Activated CD4-positive, alpha-beta memory T cell treated with anti-CD3 and anti-CD28 coated beads for 36 hours (primary cell): Measurements from ENCODE around the gene ZNF513. TPM values are rescaled to one million over a fixed set of nuclear protein-coding genes. Genes with fewer than 3 reads are reported as not detected.
"Not testable (repeated sequence)": the region's sequence is repeated elsewhere in the genome, so short reads cannot be mapped to it uniquely, and the experiment has no call there.

ENCODE experiments used
- CTCF ChIA-PET: fragments of 350-600 bp; sonication (Branson Sonifier 250); formaldehyde crosslinking; loops from one replicate; lab custom pipeline; 2021; ENCODE audit warnings: antibody characterized with exemption, inconsistent platforms; lab: Charles Lee
- POLR2A ChIA-PET: fragments of 350-600 bp; sonication (Branson Sonifier 250); formaldehyde crosslinking; loops from one replicate; lab custom pipeline; 2021; ENCODE audit warnings: antibody characterized with exemption; lab: Charles Lee
- DNase-seq: peaks from one replicate; pipeline ENCODE4 v3.0.0-alpha.2; 2020
- H3K27ac Mint-ChIP-seq: one replicate; pipeline ENCODE4 v1.8.0; 2021; ENCODE audit warnings: mixed read lengths
- H3K27me3 Mint-ChIP-seq: one replicate; pipeline ENCODE4 v1.8.0; 2021; ENCODE audit warnings: mixed read lengths
- H3K36me3 Mint-ChIP-seq: one replicate; pipeline ENCODE4 v1.8.0; 2021; ENCODE audit warnings: mixed read lengths
- H3K4me1 Mint-ChIP-seq: one replicate; pipeline ENCODE4 v1.8.0; 2021; ENCODE audit warnings: low read depth, mixed read lengths
- H3K4me3 Mint-ChIP-seq: one replicate; pipeline ENCODE4 v1.8.0; 2021; ENCODE audit warnings: mild to moderate bottlenecking, mixed read lengths
- H3K9me3 Mint-ChIP-seq: one replicate; pipeline ENCODE4 v1.8.0; 2021; ENCODE audit warnings: mixed read lengths
- intact Hi-C: fragments of 100-400 bp; cut with micrococcal nuclease; formaldehyde crosslinking; loops from one replicate; pipeline ENCODE4 v1.15.1; 2023
- total RNA-seq, 2 experiments: library from RNA; stranded (reverse); gene quantifications; one replicate each; pipeline ENCODE4 v1.2.3, GENCODE V29; 2021

The ZNF513 gene
- 1 to 10 TPM; 8.6 to 9.7 TPM for total RNA-seq

DNA sequence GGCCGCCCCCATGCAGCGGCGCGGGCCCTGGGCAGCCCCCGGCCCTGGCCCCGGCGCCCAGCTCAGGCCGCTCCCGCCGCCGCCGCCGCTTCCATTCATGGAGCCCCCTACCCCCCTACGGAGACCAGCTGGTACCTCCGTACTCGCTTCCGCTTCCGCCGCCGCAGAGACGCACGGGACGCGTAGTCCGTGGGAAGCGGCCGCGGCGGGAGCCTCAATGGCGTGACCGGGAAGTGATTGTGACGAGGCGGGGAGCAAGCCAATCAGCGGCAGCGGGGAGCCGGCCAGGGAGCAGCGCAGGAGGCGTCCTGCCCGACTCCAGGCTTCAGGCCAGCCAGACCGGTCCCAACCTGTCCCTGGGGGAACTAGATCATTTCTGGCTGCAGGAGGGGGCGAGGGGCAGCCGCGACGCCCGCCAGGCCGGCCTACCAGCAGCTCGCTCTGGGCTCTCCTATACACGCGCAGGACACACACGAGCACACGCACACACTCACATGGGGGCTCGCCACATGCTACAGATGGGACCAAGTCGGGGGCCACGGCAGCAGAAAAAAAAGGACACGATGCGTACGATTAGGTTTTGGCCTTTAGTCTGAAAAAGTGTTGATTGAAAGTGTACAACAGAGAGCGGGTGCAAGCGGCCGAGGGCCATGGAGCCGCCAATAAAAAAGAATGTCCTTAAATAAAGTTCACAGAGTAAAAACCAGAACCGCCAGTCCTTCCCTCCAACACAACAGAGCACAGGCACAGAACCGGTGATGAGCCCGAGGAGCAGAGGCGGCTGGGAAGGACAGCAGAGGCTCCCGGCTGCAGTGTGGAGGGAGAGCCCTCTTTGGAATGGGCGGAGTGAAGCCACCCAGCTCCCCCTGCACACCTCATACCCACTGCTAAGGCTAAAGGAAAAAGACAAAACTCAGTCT is at the start of gene ZNF513:
Gene ZNF513, minus strand, starts transcription at position 109 of the 920 bp plus-strand sequence. CDS start 208 bp downstream, outside the sequence.
- H3K9me3 Mint-ChIP-seq = no peaks in the 10 kb centered on the region
- POLR2A ChIA-PET = interaction anchor here (0.9 to 5.0 kb wide), 6 partner anchors 10 to 57 kb away, joined by 3 to 54 read pairs (median 5); partner anchors contain the start of genes EIF2B4, GTF3C2, NRBP1 and PPM1G

GRCh38 chr2:27428978-27429541 is 48.5 kb upstream of the ZNF513 start:
- Mint-ChIP-seq H3K27ac (peak overlapping the region; percentile 98), H3K4me3 (peak overlapping the region; percentile 99), H3K36me3 (peaks cover 18% of the 10 kb centered on the region), H3K27me3 (no peaks in the 10 kb centered on the region), H3K4me1 (peaks cover 35% of the 10 kb centered on the region), H3K9me3 (no peaks in the 10 kb centered on the region)
- CTCF ChIA-PET = interaction anchor here (1.1 to 6.4 kb wide), 7 partner anchors 9 to 254 kb away, joined by 3 to 53 read pairs (median 10); partner anchors contain the start of genes EIF2B4, PPM1G, SNX17 and ZNF513
- POLR2A ChIA-PET = interaction anchor here (0.7 to 5.5 kb wide), 10 partner anchors 17 to 200 kb away, joined by 3 to 63 read pairs (median 4); partner anchors contain the start of genes CCDC121, GPN1, GTF3C2 and PPM1G
- DNase-seq = peak; percentile 85
- intact Hi-C loops = loop anchor here (1.0 to 2.0 kb wide), 6 partner anchors 20 to 254 kb away; partner anchors contain the start of genes CCDC121, GPN1, IFT172 and PPM1G

More for the DNA sequence above, at the start of gene ZNF513:
- Mint-ChIP-seq H3K27me3 (no peaks in the 10 kb centered on the region), H3K4me3 (peak within 1 kb of the TSS; percentile 90), H3K4me1 (peaks cover 22% of the 10 kb centered on the region), H3K36me3 (peaks cover 62% of the 10 kb centered on the region), H3K27ac (peak within 1 kb of the TSS; percentile 80)
- intact Hi-C loops = loop anchor here (1.0 to 2.0 kb wide), 4 partner anchors 11 to 50 kb away; partner anchors contain the start of genes EIF2B4, GTF3C2, PPM1G and SNX17
- peak; percentile 94 for DNase-seq
- CTCF ChIA-PET = interaction anchor here (1.0 to 2.5 kb wide), 6 partner anchors 10 to 302 kb away, joined by 3 to 15 read pairs (median 4); partner anchors contain the start of genes PPM1G and SNX17

DNA sequence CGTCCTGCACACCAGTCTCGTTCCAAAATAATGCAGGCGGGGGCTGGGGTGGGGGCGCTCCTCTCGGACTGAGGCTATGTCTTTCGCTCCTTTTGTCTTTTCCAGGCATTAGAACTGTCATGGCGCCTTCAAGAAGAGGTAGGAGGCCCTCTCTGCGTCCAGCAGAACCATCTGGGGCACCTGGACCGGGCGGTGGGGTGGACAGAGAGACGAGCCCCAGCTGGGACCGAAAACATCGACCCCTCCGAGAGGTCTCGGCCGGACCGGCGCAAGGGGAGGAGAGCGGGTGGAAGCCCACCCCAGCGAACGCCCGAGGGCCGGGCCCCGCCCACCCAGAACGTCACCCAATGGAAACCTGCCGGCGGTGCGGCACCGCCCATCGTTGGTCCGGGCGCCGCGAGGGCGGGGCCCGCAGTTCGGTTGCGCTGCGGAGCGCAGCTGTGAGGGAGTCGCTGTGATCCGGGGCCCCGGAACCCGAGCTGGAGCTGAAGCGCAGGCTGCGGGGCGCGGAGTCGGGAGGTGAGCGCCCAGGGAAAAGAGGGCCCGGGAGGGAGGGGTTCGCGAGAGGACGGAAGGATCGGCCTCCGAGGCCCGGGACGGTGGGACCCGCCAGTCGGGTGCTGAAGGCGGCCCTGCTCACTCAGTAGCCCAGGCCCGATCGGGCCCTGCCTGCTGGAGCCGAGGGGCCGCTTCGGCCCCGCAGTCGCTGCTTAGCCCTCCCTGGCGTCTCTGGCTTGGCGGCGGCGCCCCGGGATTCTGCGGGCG is 47.9 kb upstream of the ZNF513 start, which contains the start of gene NRBP1:
Gene NRBP1, plus strand, starts transcription at position 419 of the 765 bp plus-strand sequence. CDS start 4,643 bp downstream, outside the sequence.
- intact Hi-C loops = loop anchor here (1.0 to 2.0 kb wide), 6 partner anchors 19 to 255 kb away; partner anchors contain the start of genes CCDC121, GPN1, IFT172 and PPM1G
- Mint-ChIP-seq H3K9me3 (no peaks in the 10 kb centered on the region), H3K4me3 (peak within 1 kb of the TSS; percentile 99), H3K36me3 (peaks cover 12% of the 10 kb centered on the region), H3K27me3 (no peaks in the 10 kb centered on the region), H3K27ac (peak within 1 kb of the TSS; percentile 98), H3K4me1 (peaks cover 35% of the 10 kb centered on the region)
- peak; percentile 94 for DNase-seq
- ChIA-PET POLR2A (interaction anchor here (0.6 to 5.5 kb wide), 10 partner anchors 11 to 254 kb away, joined by 3 to 63 read pairs (median 4); partner anchors contain the start of genes GTF3C2, PPM1G and ZNF513), CTCF (interaction anchor here (1.0 to 6.4 kb wide), 7 partner anchors 8 to 254 kb away, joined by 3 to 53 read pairs (median 10); partner anchors contain the start of genes EIF2B4, PPM1G and SNX17)

- Mint-ChIP-seq H3K27me3 (no peaks in the 10 kb centered on the region), H3K4me1 (peaks cover 30% of the 10 kb centered on the region), H3K9me3 (no peaks in the 10 kb centered on the region), H3K4me3 (peak overlapping the region; percentile 97), H3K36me3 (peaks cover 8% of the 10 kb centered on the region), H3K27ac (peak overlapping the region; percentile 97)
- ChIA-PET POLR2A (interaction anchor here (0.6 to 5.5 kb wide), 5 partner anchors 11 to 255 kb away, joined by 3 to 63 read pairs (median 6); partner anchors contain the start of genes GTF3C2, PPM1G and ZNF513), CTCF (interaction anchor here (1.0 to 6.4 kb wide), 4 partner anchors 19 to 255 kb away, joined by 3 to 53 read pairs (median 32); partner anchors contain the start of genes EIF2B4, PPM1G and SNX17)
- intact Hi-C loops = loop anchor here (1.0 to 2.0 kb wide), 6 partner anchors 19 to 255 kb away; partner anchors contain the start of genes CCDC121, GPN1, IFT172 and PPM1G
- no peak for DNase-seq
Observed at GRCh38 chr2:27427863-27428212, 47.3 kb upstream of the ZNF513 start.

DNA sequence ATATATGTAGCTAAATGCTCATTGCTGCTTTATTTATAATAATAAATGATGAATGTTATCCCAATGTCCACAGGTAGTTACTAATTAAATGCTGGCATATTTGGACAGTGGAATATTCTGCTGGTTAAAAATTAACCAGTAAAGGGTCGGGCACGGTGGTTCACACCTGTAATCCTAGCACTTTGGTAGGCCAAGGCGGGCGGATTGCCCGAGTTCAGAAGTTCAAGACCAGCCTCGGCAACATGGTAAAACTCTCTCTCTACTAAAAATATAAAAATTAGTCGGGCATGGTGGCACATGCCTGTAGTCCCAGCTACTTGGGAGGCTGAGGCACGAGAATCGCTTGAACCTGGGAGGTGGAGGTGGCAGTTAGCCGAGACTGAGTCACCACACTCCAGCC is 44.5 kb upstream of the ZNF513 start:
- POLR2A ChIA-PET, H3K27me3 Mint-ChIP-seq, H3K27ac Mint-ChIP-seq, H3K36me3 Mint-ChIP-seq, H3K9me3 Mint-ChIP-seq, CTCF ChIA-PET, intact Hi-C loops, H3K4me1 Mint-ChIP-seq, H3K4me3 Mint-ChIP-seq, DNase-seq: not testable (repeated sequence)

DNA sequence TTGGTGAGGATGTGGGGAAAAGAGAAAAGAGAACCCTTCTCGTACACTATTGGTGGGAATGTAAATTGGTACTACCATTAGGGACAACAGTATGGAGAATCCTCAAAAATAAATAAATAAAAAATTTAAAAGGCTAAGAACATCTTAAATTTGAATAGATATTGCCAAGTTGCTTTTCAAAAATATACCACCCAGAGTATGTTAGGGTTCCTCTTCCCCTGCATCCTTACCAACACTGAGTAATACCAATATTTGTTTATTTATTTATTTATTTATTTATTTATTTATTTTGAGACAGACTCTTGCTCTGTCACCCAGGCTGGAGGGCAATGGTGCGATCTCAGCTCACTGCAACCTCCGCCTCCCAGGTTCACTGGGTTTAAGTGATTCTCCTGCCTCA is 42.4 kb upstream of the ZNF513 start:
- ChIA-PET CTCF (interaction anchor here (0.8 kb wide), 1 partner anchor 281 kb away, joined by 3 read pairs; no protein-coding TSS in a partner anchor), POLR2A (no interaction called here)
- Mint-ChIP-seq H3K36me3 (no peaks in the 10 kb centered on the region), H3K9me3 (no peaks in the 10 kb centered on the region), H3K4me1 (peaks cover 5% of the 10 kb centered on the region), H3K4me3 (no peak overlapping the region), H3K27me3 (no peaks in the 10 kb centered on the region), H3K27ac (no peak overlapping the region)
- intact Hi-C loops = no loop called here
- no peak for DNase-seq

DNA sequence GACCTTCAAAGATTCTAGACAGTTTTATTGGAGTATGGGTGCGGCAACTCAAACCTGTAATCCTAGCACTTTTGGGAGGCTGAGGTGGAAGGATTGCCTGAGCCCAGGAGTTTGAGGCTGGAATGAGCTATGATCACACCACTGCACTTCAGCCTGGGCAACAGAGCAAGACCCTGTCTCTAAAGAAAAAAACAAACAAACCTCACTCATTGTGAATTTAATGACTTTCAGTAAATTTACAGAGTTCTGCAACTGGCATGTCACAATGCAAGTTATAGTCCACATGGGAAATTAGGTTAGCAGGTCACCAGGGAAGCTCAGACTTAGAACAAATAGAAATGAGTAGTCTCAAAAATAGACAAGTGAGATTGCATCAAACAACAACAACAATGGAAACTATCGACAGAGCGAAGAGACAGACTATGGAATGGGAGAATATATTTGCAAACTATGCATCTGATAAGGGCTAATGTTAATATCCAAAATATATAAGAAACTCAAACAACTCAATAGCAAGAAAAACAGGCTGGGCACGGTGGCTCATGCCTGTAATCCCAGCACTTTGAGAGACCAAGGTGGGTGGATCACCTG is 41.2 kb upstream of the ZNF513 start:
- CTCF ChIA-PET = interaction anchor here (0.6 to 2.0 kb wide), 2 partner anchors 8 to 47 kb away, joined by 3 to 10 read pairs; partner anchors contain the start of gene NRBP1

GRCh38 chr2:27420996-27421395 is 40.5 kb upstream of the ZNF513 start:
- POLR2A ChIA-PET = no interaction called here
- no peak overlapping the region for H3K27ac Mint-ChIP-seq

More for the DNA sequence above, 41.2 kb upstream of the ZNF513 start:
- H3K4me1 Mint-ChIP-seq = no peaks in the 10 kb centered on the region
- intact Hi-C loops = no loop called here
- no peak overlapping the region for H3K27ac Mint-ChIP-seq
- no peaks in the 10 kb centered on the region for H3K36me3 Mint-ChIP-seq
- no peaks in the 10 kb centered on the region for H3K9me3 Mint-ChIP-seq
- POLR2A ChIA-PET = no interaction called here
- H3K27me3 Mint-ChIP-seq = no peaks in the 10 kb centered on the region
- DNase-seq = no peak
- H3K4me3 Mint-ChIP-seq = no peak overlapping the region

GRCh38 chr2:27416151-27416550 is 35.6 kb upstream of the ZNF513 start:
- POLR2A ChIA-PET = no interaction called here
- Mint-ChIP-seq H3K27me3 (no peaks in the 10 kb centered on the region), H3K4me3 (no peak overlapping the region), H3K4me1 (no peaks in the 10 kb centered on the region), H3K27ac (no peak overlapping the region), H3K36me3 (no peaks in the 10 kb centered on the region), H3K9me3 (no peaks in the 10 kb centered on the region)
- intact Hi-C loops = no loop called here
- CTCF ChIA-PET = interaction anchor here (0.6 kb wide), 1 partner anchor 1435 kb away, joined by 3 read pairs; no protein-coding TSS in a partner anchor
- no peak for DNase-seq

More at GRCh38 chr2:27420996-27421395, 40.5 kb upstream of the ZNF513 start:
- Mint-ChIP-seq H3K36me3 (no peaks in the 10 kb centered on the region), H3K27me3 (no peaks in the 10 kb centered on the region), H3K4me1 (no peaks in the 10 kb centered on the region), H3K9me3 (no peaks in the 10 kb centered on the region), H3K4me3 (no peak overlapping the region)
- no peak for DNase-seq
- CTCF ChIA-PET = interaction anchor here (0.5 to 2.0 kb wide), 4 partner anchors 9 to 141 kb away, joined by 3 to 10 read pairs (median 3); partner anchors contain the start of gene NRBP1
- intact Hi-C loops = no loop called here

GRCh38 chr2:27412419-27413152 is 32.1 kb upstream of the ZNF513 start:
- intact Hi-C loops = no loop called here
- no peak for DNase-seq
- ChIA-PET POLR2A (no interaction called here), CTCF (no interaction called here)
- H3K4me3 Mint-ChIP-seq = no peak overlapping the region
- H3K27me3 Mint-ChIP-seq = no peaks in the 10 kb centered on the region
- no peaks in the 10 kb centered on the region for H3K9me3 Mint-ChIP-seq
- peaks cover 5% of the 10 kb centered on the region for H3K36me3 Mint-ChIP-seq
- peaks cover 14% of the 10 kb centered on the region for H3K4me1 Mint-ChIP-seq
- H3K27ac Mint-ChIP-seq = no peak overlapping the region
